DOHH2 (cell line): ENCODE measurements around the gene ST7.

Experiments used
- H3F3A ChIP-seq: fragments of 200-600 bp; sonication (generic), shearing (Covaris generic); 2 replicates; pipeline ENCODE4 v1.6.0; 2016; ENCODE audit warnings: antibody characterized with exemption, mild to moderate bottlenecking; ENCODE audit not compliant: control insufficient read depth, insufficient read depth
- H3K27ac ChIP-seq: fragments of 200-600 bp; sonication (generic); 2 replicates; pipeline ENCODE4 v1.5.1; 2014; ENCODE audit warnings: low read depth, mild to moderate bottlenecking, low read length, moderate library complexity
- H3K27me3 ChIP-seq: fragments of 200-600 bp; sonication (generic); 2 replicates; pipeline ENCODE4 v1.6.1; 2014; ENCODE audit warnings: mild to moderate bottlenecking, low read length, mixed read lengths; ENCODE audit not compliant: control insufficient read depth
- H3K36me3 ChIP-seq: fragments of 200-600 bp; sonication (generic); 2 replicates; pipeline ENCODE4 v1.6.1; 2014; ENCODE audit warnings: mild to moderate bottlenecking, low read length, moderate library complexity, mixed read lengths; ENCODE audit not compliant: control insufficient read depth
- H3K4me1 ChIP-seq: fragments of 200-600 bp; sonication (generic); 2 replicates; pipeline ENCODE4 v1.6.1; 2014; ENCODE audit warnings: mild to moderate bottlenecking, low read length, mixed read lengths; ENCODE audit not compliant: control insufficient read depth
- H3K4me2 ChIP-seq: fragments of 200-600 bp; sonication (generic); 2 replicates; pipeline ENCODE4 v1.6.0; 2014; ENCODE audit warnings: mild to moderate bottlenecking, low read length, moderate library complexity
- H3K4me3 ChIP-seq: fragments of 200-600 bp; sonication (generic); 2 replicates; pipeline ENCODE4 v1.5.1; 2014; ENCODE audit warnings: mild to moderate bottlenecking, low read length, mixed read lengths
- H3K79me2 ChIP-seq: fragments of 200-600 bp; sonication (generic); 2 replicates; pipeline ENCODE4 v1.6.1; 2014; ENCODE audit warnings: mild to moderate bottlenecking, low read length, mixed read lengths; ENCODE audit not compliant: control insufficient read depth
- H3K9me2 ChIP-seq: fragments of 200-600 bp; sonication (generic); replicated peaks from 2 replicates; pipeline ENCODE4 v1.6.1; 2014; ENCODE audit warnings: mild to moderate bottlenecking, low read length, mixed read lengths; ENCODE audit not compliant: control insufficient read depth
- H3K9me3 ChIP-seq: fragments of 200-600 bp; sonication (generic); 2 replicates; pipeline ENCODE4 v1.6.1; 2014; ENCODE audit warnings: antibody characterized with exemption, low read length, mixed read lengths; ENCODE audit not compliant: control insufficient read depth, insufficient read depth
- H4K20me1 ChIP-seq: fragments of 200-600 bp; sonication (generic); 2 replicates; pipeline ENCODE4 v1.6.0; 2014; ENCODE audit warnings: low read depth, mild to moderate bottlenecking, antibody characterized with exemption, low read length, moderate library complexity; ENCODE audit not compliant: control insufficient read depth, insufficient read depth
- EZH2phosphoT487 ChIP-seq: fragments of 200-600 bp; sonication (generic); IDR thresholded peaks from 2 replicates; pipeline ENCODE4 v1.6.1; 2017; ENCODE audit warnings: borderline replicate concordance, mild to moderate bottlenecking, antibody characterized with exemption, low read length, moderate library complexity, mixed read lengths
- TF ChIP-seq, protein P1 (sequence below): fragments of 200-600 bp; sonication (generic); IDR thresholded peaks from one replicate; pipeline ENCODE4 v1.5.1; 2014; ENCODE audit warnings: antibody characterized with exemption, mild to moderate bottlenecking, low read depth, low read length; ENCODE audit not compliant: poor library complexity, severe bottlenecking

ST7 gene

DNA sequence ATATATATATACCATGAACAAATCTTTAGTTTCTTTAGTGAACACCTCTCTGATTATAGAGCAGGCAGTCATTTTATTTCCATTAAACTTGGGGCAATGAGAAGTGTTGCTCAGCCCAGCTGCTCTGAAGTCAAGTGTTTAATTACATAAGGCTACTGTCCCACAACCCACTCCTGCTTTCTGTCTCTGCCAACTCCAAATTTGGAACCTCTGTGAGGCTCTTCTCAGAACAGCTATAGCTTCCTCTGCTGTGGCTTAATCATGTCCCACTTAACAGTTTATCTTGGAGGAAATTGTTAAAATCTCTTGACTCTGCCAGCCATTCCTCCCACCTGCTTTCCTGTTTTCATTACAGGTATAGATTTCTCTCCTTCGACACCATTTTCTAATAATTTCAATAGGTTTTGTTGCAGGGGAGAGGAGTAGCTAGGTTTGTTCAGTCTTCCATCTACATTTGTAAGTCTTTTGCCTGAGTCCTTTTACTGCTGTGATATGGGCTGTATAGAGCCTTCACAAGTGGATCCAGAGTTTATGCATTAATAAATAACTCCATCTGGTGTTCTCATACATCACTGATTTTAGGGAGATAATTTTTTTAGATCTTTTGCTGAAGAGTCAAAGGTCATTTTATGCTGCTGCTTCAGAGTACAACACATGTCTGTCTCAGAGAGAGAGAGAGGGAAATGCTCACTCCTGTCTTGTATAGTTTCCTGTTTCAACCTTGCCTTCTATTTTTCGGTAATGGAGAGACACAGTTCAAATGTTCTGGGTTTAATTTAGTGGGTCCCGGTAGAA lies 199.1 kb downstream of the ST7 start:
- Histone ChIP-seq H3K4me1 (no peaks in the 10 kb centered on the region), H3K4me3 (no peak overlapping the region), H3F3A (no peaks in the 10 kb centered on the region), H3K4me2 (no peak overlapping the region), H4K20me1 (no peaks in the 10 kb centered on the region), H3K27me3 (no peaks in the 10 kb centered on the region), H3K36me3 (no peaks in the 10 kb centered on the region), H3K79me2 (no peaks in the 10 kb centered on the region), H3K9me3 (no peaks in the 10 kb centered on the region), H3K27ac (no peak overlapping the region), H3K9me2 (no peaks in the 10 kb centered on the region)
- no peak for TF ChIP-seq EZH2phosphoT487
- TF ChIP-seq, protein P1, sequence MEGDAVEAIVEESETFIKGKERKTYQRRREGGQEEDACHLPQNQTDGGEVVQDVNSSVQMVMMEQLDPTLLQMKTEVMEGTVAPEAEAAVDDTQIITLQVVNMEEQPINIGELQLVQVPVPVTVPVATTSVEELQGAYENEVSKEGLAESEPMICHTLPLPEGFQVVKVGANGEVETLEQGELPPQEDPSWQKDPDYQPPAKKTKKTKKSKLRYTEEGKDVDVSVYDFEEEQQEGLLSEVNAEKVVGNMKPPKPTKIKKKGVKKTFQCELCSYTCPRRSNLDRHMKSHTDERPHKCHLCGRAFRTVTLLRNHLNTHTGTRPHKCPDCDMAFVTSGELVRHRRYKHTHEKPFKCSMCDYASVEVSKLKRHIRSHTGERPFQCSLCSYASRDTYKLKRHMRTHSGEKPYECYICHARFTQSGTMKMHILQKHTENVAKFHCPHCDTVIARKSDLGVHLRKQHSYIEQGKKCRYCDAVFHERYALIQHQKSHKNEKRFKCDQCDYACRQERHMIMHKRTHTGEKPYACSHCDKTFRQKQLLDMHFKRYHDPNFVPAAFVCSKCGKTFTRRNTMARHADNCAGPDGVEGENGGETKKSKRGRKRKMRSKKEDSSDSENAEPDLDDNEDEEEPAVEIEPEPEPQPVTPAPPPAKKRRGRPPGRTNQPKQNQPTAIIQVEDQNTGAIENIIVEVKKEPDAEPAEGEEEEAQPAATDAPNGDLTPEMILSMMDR, result no peak

DNA sequence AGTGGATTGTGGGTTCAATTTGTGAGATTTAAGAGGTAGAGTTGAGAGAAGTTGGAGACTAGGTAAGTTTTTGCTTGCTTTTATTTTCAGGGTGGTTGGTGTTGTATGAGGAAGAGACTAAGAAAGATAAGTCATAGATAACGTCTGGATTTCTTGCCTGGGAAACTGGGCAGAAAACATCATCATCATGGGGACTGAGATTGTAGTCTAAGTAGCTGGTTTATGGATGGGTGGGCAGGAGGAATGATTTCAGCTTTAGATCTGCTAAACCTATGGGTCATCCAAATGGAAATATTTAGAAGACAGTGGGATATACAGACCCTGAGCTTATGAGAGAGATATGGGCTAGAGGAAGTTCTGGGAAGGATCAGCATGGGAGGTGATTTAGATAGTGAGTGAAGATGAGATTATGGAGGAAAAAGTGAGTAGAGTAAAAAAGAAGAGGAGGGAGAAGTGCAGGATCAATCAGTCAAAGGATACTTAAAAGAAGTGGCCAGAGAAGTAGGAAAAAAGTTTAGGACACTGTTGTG lies 199.8 kb downstream of the ST7 start:
- H3K79me2 ChIP-seq, result no peaks in the 10 kb centered on the region
- no peaks in the 10 kb centered on the region for H3K9me2 ChIP-seq
- H3K4me3 ChIP-seq, result no peak overlapping the region
- H3K4me1 ChIP-seq, result no peaks in the 10 kb centered on the region
- H3K4me2 ChIP-seq, result no peak overlapping the region
- H3F3A ChIP-seq, result no peaks in the 10 kb centered on the region
- TF ChIP-seq, protein P1, result no peak
- no peak for TF ChIP-seq EZH2phosphoT487
- H4K20me1 ChIP-seq, result no peaks in the 10 kb centered on the region
- no peaks in the 10 kb centered on the region for H3K9me3 ChIP-seq
- H3K36me3 ChIP-seq, result no peaks in the 10 kb centered on the region
- no peaks in the 10 kb centered on the region for H3K27me3 ChIP-seq
- no peak overlapping the region for H3K27ac ChIP-seq

- Histone ChIP-seq H3K9me2 (no peaks in the 10 kb centered on the region), H3K9me3 (no peaks in the 10 kb centered on the region), H3F3A (no peaks in the 10 kb centered on the region), H3K4me1 (no peaks in the 10 kb centered on the region), H3K27me3 (no peaks in the 10 kb centered on the region), H3K4me3 (no peak overlapping the region), H3K4me2 (no peak overlapping the region), H4K20me1 (no peaks in the 10 kb centered on the region), H3K79me2 (no peaks in the 10 kb centered on the region), H3K36me3 (no peaks in the 10 kb centered on the region), H3K27ac (no peak overlapping the region)
- TF ChIP-seq, protein P1, result no peak
- TF ChIP-seq EZH2phosphoT487, result no peak
These were observed 201.4 kb downstream of the ST7 start for GRCh38 chr7:117154721-117155120.
